T-helper 1 cell treated with Interleukin-12 subunit alpha and Interleukin-12 subunit beta and Interleukin-4 antibody, amounts not matched to agents 30 ng/mL and 1 ng/mL, for 36 hours (primary cell): ENCODE measurements around the gene USP48. TPM values are rescaled to one million over a fixed set of nuclear protein-coding genes. Genes with fewer than 3 reads are reported as not detected.
"Not testable (repeated sequence)": the region's sequence is repeated elsewhere in the genome, so short reads cannot be mapped to it uniquely, and the experiment has no call there.

Experiments
- intact Hi-C: fragments of 100-400 bp; cut with micrococcal nuclease; formaldehyde crosslinking; loops from one replicate; pipeline ENCODE4 v1.15.1; 2024
- total RNA-seq: library from RNA; stranded (reverse); gene quantifications from 2 replicates; pipeline ENCODE4 v1.2.3, GENCODE V29; 2022

Gene USP48
- total RNA-seq, 1 donor from 2014 or later: 81.6 TPM

- intact Hi-C loops: loop anchor here (5.0 kb wide), 1 partner anchor 147 kb away; no protein-coding TSS in a partner anchor
These were observed 32.1 kb upstream of the USP48 start for GRCh38 chr1:21814981-21815582.

GRCh38 chr1:21814241-21814918 lies 31.4 kb upstream of the USP48 start:
- intact Hi-C loops: loop anchor here (5.0 kb wide), 1 partner anchor 148 kb away; no protein-coding TSS in a partner anchor

GRCh38 chr1:21813542-21813941 lies 30.6 kb upstream of the USP48 start:
- intact Hi-C loops: loop anchor here (5.0 kb wide), 1 partner anchor 149 kb away; no protein-coding TSS in a partner anchor

- intact Hi-C loops: loop anchor here (5.0 kb wide), 1 partner anchor 150 kb away; no protein-coding TSS in a partner anchor
These were observed 28.9 kb upstream of the USP48 start, which contains the start of gene LDLRAD2 for GRCh38 chr1:21811875-21812305. LDLRAD2 (plus strand) TSS chr1:21812265; CDS start chr1:21812452, 187 bp downstream.

GRCh38 chr1:21804536-21804935 lies 21.6 kb upstream of the USP48 start:
- intact Hi-C loops: no loop called here

GRCh38 chr1:21801100-21801499 lies 18.2 kb upstream of the USP48 start:
- intact Hi-C loops: no loop called here

- intact Hi-C loops: no loop called here
These were observed 16.8 kb upstream of the USP48 start for GRCh38 chr1:21799730-21800129.

- intact Hi-C loops: no loop called here
These were observed 12.1 kb upstream of the USP48 start for GRCh38 chr1:21795075-21795474.

GRCh38 chr1:21794656-21795055 lies 11.7 kb upstream of the USP48 start:
- intact Hi-C loops: no loop called here

- intact Hi-C loops: no loop called here
These were observed 10.2 kb upstream of the USP48 start for GRCh38 chr1:21793104-21793503.

- intact Hi-C loops: no loop called here
These were observed 3.7 kb upstream of the USP48 start for GRCh38 chr1:21786640-21787039.

GRCh38 chr1:21785764-21786163 lies 2.8 kb upstream of the USP48 start:
- intact Hi-C loops: not testable (repeated sequence)

GRCh38 chr1:21783679-21784603 lies 992 bp upstream of the USP48 start:
- intact Hi-C loops: loop anchor here (1.0 to 5.0 kb wide), 12 partner anchors 34 to 1235 kb away; partner anchors contain the start of genes CDC42 and KDM1A

GRCh38 chr1:21782349-21782867 lies 541 bp downstream of the USP48 start:
- intact Hi-C loops: loop anchor here (2.0 to 5.0 kb wide), 8 partner anchors 42 to 1236 kb away; partner anchors contain the start of gene KDM1A

GRCh38 chr1:21781815-21782348 lies 1.1 kb downstream of the USP48 start:
- intact Hi-C loops: loop anchor here (2.0 to 5.0 kb wide), 8 partner anchors 41 to 1237 kb away; partner anchors contain the start of gene KDM1A

- intact Hi-C loops: loop anchor here (5.0 kb wide), 2 partner anchors 78 to 438 kb away; no protein-coding TSS in a partner anchor
These were observed 3.1 kb downstream of the USP48 start for GRCh38 chr1:21779613-21780521.

GRCh38 chr1:21778405-21778727 lies 4.6 kb downstream of the USP48 start:
- intact Hi-C loops: no loop called here

GRCh38 chr1:21776925-21777324 lies 6.0 kb downstream of the USP48 start:
- intact Hi-C loops: not testable (repeated sequence)

GRCh38 chr1:21775985-21776562 lies 6.9 kb downstream of the USP48 start:
- intact Hi-C loops: no loop called here
